Measurements from ENCODE around the gene UBE4B. TPM values are rescaled to one million over a fixed set of nuclear protein-coding genes. Genes with fewer than 3 reads are reported as not detected.

Gene UBE4B
- total and polyA plus RNA-seq, 2 of the 13 experiments (the other 11 are each of a cell fraction or from before 2014, with no cell fraction given) = 15.2 to 24.8 TPM

DNA sequence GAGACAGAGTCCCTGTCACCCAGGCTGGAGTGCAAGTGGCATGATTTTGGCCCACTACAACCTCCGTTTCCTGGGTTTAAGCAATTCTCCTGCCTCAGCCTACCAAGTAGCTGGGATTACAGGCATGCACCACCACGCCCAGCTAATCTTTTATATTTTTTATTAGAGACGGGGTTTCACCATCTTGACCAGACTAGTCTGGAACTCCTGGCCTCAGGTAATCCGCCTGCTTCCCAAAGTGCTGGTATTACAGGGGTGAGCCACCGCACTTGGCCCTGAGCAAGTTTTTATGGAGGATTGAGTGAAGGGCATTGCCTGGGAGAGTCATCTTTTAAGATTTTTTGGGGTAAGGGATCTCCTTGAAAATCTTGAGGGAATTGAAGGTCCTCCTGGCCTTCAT lies 28.5 kb downstream of the UBE4B start (continued):
- TF ChIP-seq TOPORS (CRISPR knock-in tag; IDR thresholded peaks at IDR 0.05) = no peak
- no peak for TF ChIP-seq JDP2 (CRISPR knock-in tag; IDR thresholded peaks at IDR 0.05; ENCODE audit: borderline replicate concordance)
- no peak for TF ChIP-seq MLLT10 (CRISPR knock-in tag; IDR thresholded peaks at IDR 0.05)

DNA sequence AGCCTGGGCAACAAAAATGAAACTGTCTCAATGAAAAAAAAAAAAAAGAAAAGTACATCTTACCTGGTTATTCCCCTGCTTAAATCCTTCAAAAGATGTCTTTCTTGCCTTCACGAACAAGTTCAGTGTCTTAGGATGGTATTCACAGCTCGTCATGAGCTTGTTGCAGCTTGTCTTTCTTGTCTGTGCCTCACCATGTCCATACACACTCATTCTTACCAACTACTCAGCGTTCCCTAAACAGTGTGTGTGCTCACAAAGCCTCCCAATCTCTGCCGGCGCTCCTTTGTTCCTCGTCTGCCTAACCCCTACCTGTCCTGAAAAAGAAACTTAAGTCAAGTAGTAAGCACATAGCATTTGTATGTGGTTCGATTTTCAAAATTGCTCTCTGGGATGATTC lies 31.1 kb downstream of the UBE4B start:
- in situ Hi-C loops (cut with HindIII; ENCODE audit: extremely low pct_ligation_motif_present, low pct_unique_long_range_greater_than_20kb) = no loop called here
- intact Hi-C loops (cut with micrococcal nuclease; ENCODE audit: unreplicated experiment) = no loop called here
- ATAC-seq = no peak

More for the DNA sequence above, 31.1 kb downstream of the UBE4B start:
- no peaks in the 10 kb centered on the region for H4K20me1 ChIP-seq (ENCODE audit: insufficient read depth, low read length)
- no peak overlapping the region for H3K4me3 ChIP-seq (replicated peaks in 1 of 3; ENCODE audit: insufficient read depth in 1 of 3, low read depth in 2 of 3, low read length in 3 of 3)
- H3K4me1 ChIP-seq (ENCODE audit: insufficient read depth, low read length) = peaks cover 25% of the 10 kb centered on the region
- H3K9me3 ChIP-seq (ENCODE audit: low read length) = no peaks in the 10 kb centered on the region
- ChIA-PET POLR2A (interaction anchor here (0.6 kb wide), 1 partner anchor 251 kb away, joined by 3 read pairs; no protein-coding TSS in a partner anchor), CTCF (ENCODE audit: low intra/inter-chr PET ratio, low total read pairs) (no interaction called here)
- no peak overlapping the region for H3K27ac ChIP-seq (ENCODE audit: extremely low read length, insufficient read depth, low read length)
- H3K27me3 ChIP-seq (ENCODE audit: control insufficient read depth in 1 of 2, insufficient read depth in 2 of 2, low read length in 2 of 2) = no peaks in the 10 kb centered on the region
- 95% methylated on average over 7 of the region's 7 CpGs for WGBS (ENCODE audit: low lambda C conversion rate)
- FAIRE-seq (no peak), DNase-seq (ENCODE audit: low spot score) (no peak)
- TF ChIP-seq, protein P1, sequence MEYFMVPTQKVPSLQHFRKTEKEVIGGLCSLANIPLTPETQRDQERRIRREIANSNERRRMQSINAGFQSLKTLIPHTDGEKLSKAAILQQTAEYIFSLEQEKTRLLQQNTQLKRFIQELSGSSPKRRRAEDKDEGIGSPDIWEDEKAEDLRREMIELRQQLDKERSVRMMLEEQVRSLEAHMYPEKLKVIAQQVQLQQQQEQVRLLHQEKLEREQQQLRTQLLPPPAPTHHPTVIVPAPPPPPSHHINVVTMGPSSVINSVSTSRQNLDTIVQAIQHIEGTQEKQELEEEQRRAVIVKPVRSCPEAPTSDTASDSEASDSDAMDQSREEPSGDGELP (IDR thresholded peaks at IDR 0.05; ENCODE audit: borderline replicate concordance, low read depth) = no peak
- no peak for TF ChIP-seq ZNF570 (CRISPR knock-in tag; IDR thresholded peaks at IDR 0.05; ENCODE audit: borderline replicate concordance)
- no peak for TF ChIP-seq NR1H2 (CRISPR knock-in tag; IDR thresholded peaks at IDR 0.05; ENCODE audit: borderline replicate concordance, low read depth)
- no peak for TF ChIP-seq GATAD2A (CRISPR knock-in tag; IDR thresholded peaks at IDR 0.05)
- no peak for TF ChIP-seq IRF2 (CRISPR knock-in tag; IDR thresholded peaks at IDR 0.05)
- TF ChIP-seq, protein P2, sequence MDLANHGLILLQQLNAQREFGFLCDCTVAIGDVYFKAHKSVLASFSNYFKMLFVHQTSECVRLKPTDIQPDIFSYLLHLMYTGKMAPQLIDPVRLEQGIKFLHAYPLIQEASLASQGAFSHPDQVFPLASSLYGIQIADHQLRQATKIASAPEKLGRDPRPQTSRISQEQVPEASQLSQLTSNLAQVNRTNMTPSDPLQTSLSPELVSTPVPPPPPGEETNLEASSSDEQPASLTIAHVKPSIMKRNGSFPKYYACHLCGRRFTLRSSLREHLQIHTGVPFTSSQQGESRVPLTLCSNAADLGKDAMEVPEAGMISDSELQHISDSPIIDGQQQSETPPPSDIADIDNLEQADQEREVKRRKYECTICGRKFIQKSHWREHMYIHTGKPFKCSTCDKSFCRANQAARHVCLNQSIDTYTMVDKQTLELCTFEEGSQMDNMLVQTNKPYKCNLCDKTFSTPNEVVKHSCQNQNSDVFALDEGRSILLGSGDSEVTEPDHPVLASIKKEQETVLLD (CRISPR knock-in tag; IDR thresholded peaks at IDR 0.05; ENCODE audit: low read depth) = no peak
- TF ChIP-seq, protein P3, sequence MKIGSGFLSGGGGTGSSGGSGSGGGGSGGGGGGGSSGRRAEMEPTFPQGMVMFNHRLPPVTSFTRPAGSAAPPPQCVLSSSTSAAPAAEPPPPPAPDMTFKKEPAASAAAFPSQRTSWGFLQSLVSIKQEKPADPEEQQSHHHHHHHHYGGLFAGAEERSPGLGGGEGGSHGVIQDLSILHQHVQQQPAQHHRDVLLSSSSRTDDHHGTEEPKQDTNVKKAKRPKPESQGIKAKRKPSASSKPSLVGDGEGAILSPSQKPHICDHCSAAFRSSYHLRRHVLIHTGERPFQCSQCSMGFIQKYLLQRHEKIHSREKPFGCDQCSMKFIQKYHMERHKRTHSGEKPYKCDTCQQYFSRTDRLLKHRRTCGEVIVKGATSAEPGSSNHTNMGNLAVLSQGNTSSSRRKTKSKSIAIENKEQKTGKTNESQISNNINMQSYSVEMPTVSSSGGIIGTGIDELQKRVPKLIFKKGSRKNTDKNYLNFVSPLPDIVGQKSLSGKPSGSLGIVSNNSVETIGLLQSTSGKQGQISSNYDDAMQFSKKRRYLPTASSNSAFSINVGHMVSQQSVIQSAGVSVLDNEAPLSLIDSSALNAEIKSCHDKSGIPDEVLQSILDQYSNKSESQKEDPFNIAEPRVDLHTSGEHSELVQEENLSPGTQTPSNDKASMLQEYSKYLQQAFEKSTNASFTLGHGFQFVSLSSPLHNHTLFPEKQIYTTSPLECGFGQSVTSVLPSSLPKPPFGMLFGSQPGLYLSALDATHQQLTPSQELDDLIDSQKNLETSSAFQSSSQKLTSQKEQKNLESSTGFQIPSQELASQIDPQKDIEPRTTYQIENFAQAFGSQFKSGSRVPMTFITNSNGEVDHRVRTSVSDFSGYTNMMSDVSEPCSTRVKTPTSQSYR (CRISPR knock-in tag; IDR thresholded peaks at IDR 0.05; ENCODE audit: borderline replicate concordance) = no peak
- TF ChIP-seq, protein P4, sequence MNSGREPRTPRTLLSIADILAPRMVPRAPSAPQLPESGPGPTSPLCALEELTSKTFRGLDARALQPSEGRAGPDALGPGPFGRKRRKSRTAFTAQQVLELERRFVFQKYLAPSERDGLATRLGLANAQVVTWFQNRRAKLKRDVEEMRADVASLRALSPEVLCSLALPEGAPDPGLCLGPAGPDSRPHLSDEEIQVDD (CRISPR knock-in tag; IDR thresholded peaks at IDR 0.05; ENCODE audit: borderline replicate concordance) = no peak
- peaks cover 21% of the 10 kb centered on the region for H3K79me2 ChIP-seq (ENCODE audit: insufficient read depth, low read length)
- no peak overlapping the region for H2AFZ ChIP-seq (ENCODE audit: low read length)
- peaks cover 1 to 6% of the 10 kb centered on the region in 2 experiments; a peak in 2 of 5 replicates for H3K36me3 ChIP-seq (replicated peaks in 1 of 2; ENCODE audit: control insufficient read depth in 1 of 2, insufficient read depth in 2 of 2, low read length in 2 of 2)
- no TSS peak for BruUV-seq (replicated peaks)
- no peak overlapping the region for H3K4me2 ChIP-seq (ENCODE audit: low read depth, low read length)
- no peak overlapping the region for H3K9ac ChIP-seq (ENCODE audit: insufficient read depth, low read depth, low read length)

Measured in HepG2 (cell line).